B cell (primary cell): ENCODE data around the gene STAU1. TPM values are rescaled to one million over a fixed set of nuclear protein-coding genes. Genes with fewer than 3 reads are reported as not detected.

Experiments
- ATAC-seq: fragments of 200-7000 bp; cut with Tn5 transposase; one replicate; pipeline ENCODE4 v1.10.0; 2021; ENCODE audit warnings: low read depth, mild to moderate bottlenecking, moderate number of reproducible peaks, moderate library complexity
- CTCF ChIA-PET: fragments of 350-600 bp; sonication (Branson Sonifier 250); formaldehyde crosslinking; loops from one replicate; lab custom pipeline; 2021; ENCODE audit warnings: antibody characterized with exemption, inconsistent platforms; lab: Charles Lee
- POLR2A ChIA-PET: fragments of 350-600 bp; sonication (Branson Sonifier 250); formaldehyde crosslinking; loops from one replicate; lab custom pipeline; 2021; ENCODE audit warnings: antibody characterized with exemption; lab: Charles Lee
- DNase-seq: peaks from one replicate; pipeline ENCODE4 v3.0.0; 2013
- H2AFZ ChIP-seq: 2 replicates; pipeline ENCODE4 v1.6.1; 2012; ENCODE audit warnings: mild to moderate bottlenecking, low read depth, low read length; ENCODE audit not compliant: insufficient read depth, poor library complexity, severe bottlenecking
- H3K27ac ChIP-seq, 2 donors: 1 replicate in 1 of 2; 2 replicates in 1 of 2; pipeline ENCODE4 v1.5.1; 2012 to 2013; ENCODE audit warnings: low read length in 2 of 2, mild to moderate bottlenecking in 2 of 2, moderate library complexity in 1 of 2
- H3K27me3 ChIP-seq, 4 experiments: fragments of 200-600 bp in 1 of 4; sonication (generic) in 1 of 4; replicated peaks in 1 of 4; 1 replicate in 2 of 4; 2 replicates in 2 of 4; pipeline versions ENCODE4 v1.6.1 to v1.7.0; 2013 to 2016; ENCODE audit warnings: low read length in 3 of 4, mild to moderate bottlenecking in 2 of 4, mixed read lengths in 1 of 4, moderate library complexity in 1 of 4; ENCODE audit not compliant: insufficient read depth in 4 of 4, control insufficient read depth in 3 of 4; ENCODE audit errors: control extremely low read depth in 1 of 4
- H3K36me3 ChIP-seq, 2 experiments: replicated peaks in 1 of 2; 1 replicate in 1 of 2; 2 replicates in 1 of 2; pipeline versions ENCODE4 v1.6.1 to v1.7.1; 2013; ENCODE audit warnings: low read length in 1 of 2; ENCODE audit not compliant: insufficient read depth in 2 of 2, control insufficient read depth in 1 of 2; ENCODE audit errors: control extremely low read depth in 1 of 2, extremely low read depth in 1 of 2
- H3K4me1 ChIP-seq, 2 donors: fragments of 200-600 bp in 1 of 2; sonication (generic) in 1 of 2; 1 replicate in 1 of 2; 2 replicates in 1 of 2; pipeline versions ENCODE4 v1.5.1 to v1.6.1; 2013 to 2017; ENCODE audit warnings: low read length in 2 of 2; ENCODE audit not compliant: control insufficient read depth in 2 of 2, insufficient read depth in 2 of 2
- H3K4me2 ChIP-seq: replicated peaks from 2 replicates; pipeline ENCODE3; 2012; ENCODE audit warnings: mild to moderate bottlenecking, low read depth, low read length; ENCODE audit not compliant: poor library complexity, severe bottlenecking
- H3K4me3 ChIP-seq, 5 experiments: fragments of 200-600 bp in 1 of 5; sonication (generic) in 1 of 5; 1 replicate in 3 of 5; 2 replicates in 2 of 5; pipeline versions ENCODE4 v1.5.1 to v1.7.0; 2011 to 2016; ENCODE audit warnings: low read length in 4 of 5, mild to moderate bottlenecking in 4 of 5, low read depth in 2 of 5, control low read depth in 1 of 5, moderate library complexity in 1 of 5; ENCODE audit not compliant: insufficient read depth in 1 of 5; ENCODE audit errors: control extremely low read depth in 1 of 5, extremely low read depth in 1 of 5
- H3K79me2 ChIP-seq: fragments of 200-600 bp; sonication (generic); one replicate; pipeline ENCODE4 v1.6.0; 2016; ENCODE audit warnings: low read length; ENCODE audit not compliant: control insufficient read depth, insufficient read depth
- H3K9ac ChIP-seq: fragments of 200-600 bp; sonication (generic); 2 replicates; pipeline ENCODE4 v1.6.1; 2017; ENCODE audit warnings: mild to moderate bottlenecking, low read length, moderate library complexity
- H3K9me3 ChIP-seq, 3 donors: one replicate each; pipeline versions ENCODE4 v1.6.1 to v1.7.1; 2013; ENCODE audit warnings: low read length in 2 of 3; ENCODE audit not compliant: control insufficient read depth in 2 of 3, insufficient read depth in 1 of 3; ENCODE audit errors: control extremely low read depth in 1 of 3
- H4K20me1 ChIP-seq: 2 replicates; pipeline ENCODE4 v1.6.0; 2012; ENCODE audit warnings: mild to moderate bottlenecking, low read length; ENCODE audit not compliant: insufficient read depth, control insufficient read depth, poor library complexity, severe bottlenecking
- H3K27ac Mint-ChIP-seq: one replicate; pipeline ENCODE4 v1.8.0; 2021; ENCODE audit warnings: mixed read lengths
- H3K27me3 Mint-ChIP-seq: one replicate; pipeline ENCODE4 v1.8.0; 2021; ENCODE audit warnings: mixed read lengths
- H3K4me1 Mint-ChIP-seq: one replicate; pipeline ENCODE4 v1.8.0; 2021; ENCODE audit warnings: mixed read lengths
- H3K4me3 Mint-ChIP-seq: one replicate; pipeline ENCODE4 v1.8.0; 2021; ENCODE audit warnings: mixed read lengths
- H3K9me3 Mint-ChIP-seq: one replicate; pipeline ENCODE4 v1.8.0; 2022; ENCODE audit warnings: mixed read lengths; ENCODE audit not compliant: insufficient read depth
- CTCF ChIP-seq: fragments of 200-600 bp; IDR thresholded peaks from one replicate; pipeline ENCODE4 v1.8.0; 2022; ENCODE audit warnings: antibody characterized with exemption, mild to moderate bottlenecking
- EZH2 ChIP-seq: IDR thresholded peaks from 2 replicates; pipeline ENCODE4 v1.6.1; 2012; ENCODE audit warnings: borderline replicate concordance, low read depth, mild to moderate bottlenecking, moderate library complexity, low read length; ENCODE audit not compliant: insufficient read depth, poor library complexity, severe bottlenecking
- WGBS: methylation state at CpG from one replicate; pipeline ENCODE4 v1.1.5; 2013; ENCODE audit warnings: missing lambda C conversion rate; ENCODE audit not compliant: insufficient coverage; 5-methylcytosine and 5-hydroxymethylcytosine counted together
- intact Hi-C: fragments of 100-400 bp; cut with micrococcal nuclease; formaldehyde crosslinking; loops from one replicate; pipeline ENCODE4 v1.10.0; 2022
- polyA plus RNA-seq: library from polyadenylated mRNA; depleted of rRNA; stranded (reverse); fragments of >200 nt; gene quantifications from 2 replicates; pipeline ENCODE4 v1.2.3, GENCODE V29; 2012
- total RNA-seq, 2 donors: library from RNA; stranded (reverse); fragments of 120-200 nt in 1 of 2; gene quantifications; 1 replicate in 1 of 2; 2 replicates in 1 of 2; pipeline versions ENCODE4 v1.2.3 to v1.2.4, GENCODE V29; 2013 to 2022

The STAU1 gene
- total and polyA plus RNA-seq, 2 donors (not counting 1 experiment from before 2014, with no cell fraction given): 15.4 to 42.9 TPM

GRCh38 chr20:49187330-49187850 is 744 bp downstream of the STAU1 start:
- Histone ChIP-seq H3K79me2 (peaks cover 51% of the 10 kb centered on the region), H3K4me1 (peaks cover 14 to 20% of the 10 kb centered on the region in 2 donors), H3K9me3 (no peaks in the 10 kb centered on the region), H3K27me3 (no peaks in the 10 kb centered on the region), H3K27ac (peak overlapping the region; percentile 79 to 84), H3K4me2 (peak overlapping the region; percentile 88), H2AFZ (peak overlapping the region; percentile 12), H4K20me1 (peaks cover 45% of the 10 kb centered on the region), H3K36me3 (peaks cover 0 to 3% of the 10 kb centered on the region in 2 experiments), H3K9ac (peak overlapping the region; percentile 66), H3K4me3 (peak overlapping the region; percentile 54 to 74 (median 67))
- TF ChIP-seq CTCF (no peak), EZH2 (no peak)
- Mint-ChIP-seq H3K9me3 (no peaks in the 10 kb centered on the region), H3K4me3 (peak overlapping the region; percentile 88), H3K27me3 (no peaks in the 10 kb centered on the region), H3K27ac (peak overlapping the region; percentile 74), H3K4me1 (peaks cover 39% of the 10 kb centered on the region)
- DNase-seq (peak; percentile 49), ATAC-seq (no peak)
- POLR2A ChIA-PET: interaction anchor here (0.6 to 2.8 kb wide), 3 partner anchors 12 to 91 kb away, joined by 6 to 12 read pairs (median 7); partner anchors contain the start of genes DDX27 and ZNFX1
- intact Hi-C loops: loop anchor here (5.0 to 10.0 kb wide), 2 partner anchors 55 to 1327 kb away; partner anchors contain the start of gene PTPN1
- WGBS: 0% methylated on average over 23 of the region's 29 CpGs
- CTCF ChIA-PET: interaction anchor here (0.7 to 1.3 kb wide), 4 partner anchors 29 to 141 kb away, joined by 3 to 5 read pairs (median 4); no protein-coding TSS in a partner anchor
